Mammary epithelial cell (primary cell): ENCODE results near the gene SLC25A13.

Source experiments
- CTCF ChIP-seq, 2 donors: IDR thresholded peaks in 1 of 2; conservative IDR thresholded peaks in 1 of 2; 2 replicates each; pipeline ENCODE4 v1.5.1; 2011 to 2012; ENCODE audit warnings: inconsistent platforms in 2 of 2, low read length in 2 of 2, mild to moderate bottlenecking in 2 of 2, control low read depth in 1 of 2, low read depth in 1 of 2; ENCODE audit not compliant: insufficient read depth in 1 of 2; ENCODE audit errors: extremely low read depth in 1 of 2
- EZH2 ChIP-seq: IDR thresholded peaks from 2 replicates; pipeline ENCODE4 v1.6.1; 2012; ENCODE audit warnings: low read length, inconsistent platforms, borderline replicate concordance

DNA sequence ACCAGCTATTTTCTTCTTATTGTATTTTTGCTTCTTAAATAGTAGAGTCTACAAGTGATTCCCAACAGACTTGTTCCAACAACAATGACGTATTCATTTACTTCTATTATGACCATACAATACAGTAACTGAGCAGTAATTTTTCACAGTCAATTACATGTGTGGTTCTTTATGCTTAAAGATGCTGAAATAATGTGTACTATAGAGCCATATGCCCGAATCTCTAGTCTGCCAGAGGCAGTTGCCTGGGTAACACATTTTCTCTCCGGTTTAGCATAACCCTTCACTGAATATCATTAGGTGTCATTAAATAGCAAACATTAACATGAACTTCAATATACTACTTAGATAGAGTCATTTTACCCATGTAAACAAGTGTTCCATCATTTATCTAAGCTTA, 75.0 kb downstream of the SLC25A13 start:
- TF ChIP-seq CTCF (conservative IDR thresholded peaks at IDR 0.05 in 1 of 2, IDR thresholded peaks at IDR 0.05 in 1 of 2; ENCODE audit: extremely low read depth in 1 of 2, insufficient read depth in 1 of 2, low read depth in 1 of 2, low read length in 2 of 2) (no peak), EZH2 (no peak)
